OCI-M2 (cell line): ENCODE results near the gene ARHGDIG.

Experiments
- DNase-seq: peaks from one replicate; lab custom pipeline; 2025; ENCODE audit not compliant: unreplicated experiment; lab: John Stamatoyannopoulos, UW

The ARHGDIG gene

DNA sequence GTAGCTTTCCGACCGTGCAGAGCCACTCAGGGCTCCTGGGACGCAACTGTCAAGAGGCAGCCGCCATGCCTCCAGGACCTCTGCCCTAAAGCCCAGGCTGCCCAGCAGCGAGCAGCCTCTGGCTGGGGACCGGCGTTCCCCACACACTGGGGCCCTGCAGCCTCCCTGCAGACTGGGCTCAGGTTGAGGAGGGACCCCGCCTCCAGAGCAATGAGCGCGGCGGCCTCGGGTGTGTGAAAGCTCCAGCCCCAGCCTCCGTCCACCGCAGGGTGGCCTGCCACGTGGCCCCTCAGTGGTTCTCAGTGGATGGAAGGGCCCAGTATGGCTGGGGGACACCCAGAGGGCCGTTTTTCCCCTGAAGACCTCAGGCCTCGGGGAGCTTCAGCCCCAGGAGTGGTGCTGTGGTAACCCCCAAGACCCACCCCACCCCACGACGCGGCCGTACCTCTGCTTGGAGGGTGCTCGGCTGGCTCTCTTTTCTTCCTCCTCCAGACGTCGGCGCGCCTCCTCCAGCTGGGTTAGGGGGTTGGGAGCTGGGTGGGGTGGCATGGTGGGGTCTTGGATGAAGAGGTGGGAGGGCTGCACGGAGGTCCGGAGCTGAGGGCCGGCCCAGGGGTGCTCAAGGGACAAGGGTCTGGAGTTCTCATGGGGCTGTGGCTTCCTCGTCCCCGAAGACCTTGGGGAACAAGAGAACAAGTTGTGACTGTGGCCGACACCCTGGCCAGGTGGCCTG lies 12.8 kb downstream of the ARHGDIG start:
- DNase-seq, result no peak

DNA sequence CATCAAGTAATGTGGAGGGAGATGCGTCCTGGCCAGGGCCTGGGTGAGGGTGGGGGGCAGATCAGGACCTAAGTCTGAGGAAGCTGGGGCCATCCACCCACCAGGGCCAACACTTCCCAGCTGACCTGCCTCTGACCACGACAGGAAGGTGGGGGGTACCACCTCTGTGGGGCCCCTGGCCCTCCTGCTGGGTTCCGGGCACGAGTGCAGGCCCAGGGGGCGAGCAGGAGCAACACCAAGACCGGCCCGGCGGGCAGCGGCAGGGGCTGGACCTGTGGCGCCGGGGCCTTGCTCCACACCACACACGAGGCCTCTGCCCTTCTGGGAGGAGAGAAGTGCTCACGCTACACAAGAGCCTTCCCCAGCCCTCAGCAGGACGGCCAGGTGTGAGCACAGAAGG lies 15.9 kb downstream of the ARHGDIG start:
- DNase-seq, result no peak

DNA sequence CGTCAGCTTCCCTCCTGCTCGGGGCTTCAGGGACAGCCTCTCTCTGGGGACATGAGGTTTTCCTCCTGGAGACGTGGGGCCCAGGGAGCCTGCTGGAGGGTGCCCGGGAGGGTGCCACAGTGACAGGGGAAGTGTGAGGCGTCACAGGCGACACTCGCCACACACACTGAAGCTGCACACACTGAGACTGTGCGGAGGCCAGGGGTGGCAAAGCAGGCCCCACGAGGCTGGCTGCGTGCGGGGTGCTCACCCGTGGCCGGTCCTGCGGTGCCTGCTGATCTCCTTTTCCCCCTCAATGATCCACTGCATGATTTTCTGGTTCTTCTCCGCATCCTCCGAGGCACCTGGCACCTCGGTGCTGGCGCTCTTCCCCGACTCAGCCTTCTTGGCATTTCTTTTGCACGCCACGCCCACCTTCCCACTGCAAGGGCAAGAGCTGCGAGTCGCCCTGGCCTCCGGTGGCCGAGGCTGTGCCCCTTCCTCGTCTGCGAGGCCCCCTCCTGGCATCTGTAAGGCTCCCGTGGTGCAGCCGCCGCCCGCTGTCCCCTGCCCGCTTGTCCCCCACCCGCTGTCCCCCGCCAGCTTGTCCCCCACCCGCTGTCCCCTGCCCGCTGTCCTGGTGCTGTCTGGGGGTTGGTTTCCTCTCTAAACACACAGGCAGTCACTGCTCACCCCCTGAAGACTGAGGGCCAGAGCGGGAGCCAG lies 16.6 kb downstream of the ARHGDIG start:
- DNase-seq, result no peak

DNA sequence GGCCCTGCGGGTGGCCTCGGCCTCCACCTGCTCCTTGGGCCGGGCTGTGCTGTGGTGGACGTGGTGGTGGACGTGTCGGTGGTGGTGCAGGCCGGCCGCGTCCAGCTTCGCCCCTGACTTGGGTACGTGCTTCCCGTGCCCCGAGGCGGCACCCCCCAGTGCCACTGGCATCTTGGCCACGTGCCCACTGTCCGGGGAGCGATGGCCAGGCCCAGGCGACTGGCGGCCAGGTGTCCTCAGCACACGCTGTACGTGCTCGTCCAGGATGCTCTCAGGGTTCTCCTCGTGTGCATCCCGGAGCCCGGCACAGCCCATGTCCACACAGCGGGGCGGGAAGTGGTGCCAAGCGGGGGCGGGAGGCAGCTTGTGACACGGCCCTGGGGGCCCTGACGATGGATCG lies 17.4 kb downstream of the ARHGDIG start:
- no peak for DNase-seq

DNA sequence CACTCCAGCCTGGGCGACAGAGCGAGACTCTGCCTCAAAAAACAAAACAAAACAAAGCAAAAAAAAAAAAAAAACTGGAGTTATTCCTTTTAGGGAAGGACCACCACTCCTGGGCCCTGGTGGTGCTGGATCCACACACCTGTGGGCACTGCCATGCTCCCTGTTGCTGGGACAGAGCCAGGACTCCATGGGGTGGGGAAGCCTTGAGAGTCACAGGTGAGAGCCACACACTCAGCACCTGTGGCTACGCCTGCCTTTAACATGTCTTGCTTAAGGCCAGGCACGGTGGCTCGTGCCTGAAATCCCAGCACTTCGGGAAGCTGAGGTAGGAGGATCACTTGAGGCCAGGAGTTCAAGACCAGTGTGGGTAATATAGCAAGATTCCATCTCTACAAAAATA lies 20.8 kb downstream of the ARHGDIG start:
- DNase-seq, result no peak

DNA sequence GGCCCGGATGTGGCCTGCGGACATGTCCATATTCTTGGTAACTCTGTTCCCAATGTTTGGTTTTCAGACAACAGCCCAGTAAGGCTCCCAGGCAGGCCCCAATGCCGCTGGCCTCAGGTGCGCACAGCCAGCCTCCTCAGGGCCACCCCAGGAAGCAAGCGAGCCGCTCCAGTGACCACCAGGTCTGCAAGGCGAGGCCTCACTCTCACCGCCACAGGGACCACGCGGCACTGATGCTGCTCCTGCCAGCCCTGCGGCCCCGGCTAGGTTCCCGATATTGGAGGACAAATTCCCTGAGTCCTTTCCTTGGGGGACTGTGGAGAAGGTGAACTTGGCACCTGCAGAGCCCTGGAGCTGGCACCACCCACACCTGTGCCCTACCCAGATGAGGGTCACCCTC lies 21.6 kb downstream of the ARHGDIG start:
- no peak for DNase-seq

DNA sequence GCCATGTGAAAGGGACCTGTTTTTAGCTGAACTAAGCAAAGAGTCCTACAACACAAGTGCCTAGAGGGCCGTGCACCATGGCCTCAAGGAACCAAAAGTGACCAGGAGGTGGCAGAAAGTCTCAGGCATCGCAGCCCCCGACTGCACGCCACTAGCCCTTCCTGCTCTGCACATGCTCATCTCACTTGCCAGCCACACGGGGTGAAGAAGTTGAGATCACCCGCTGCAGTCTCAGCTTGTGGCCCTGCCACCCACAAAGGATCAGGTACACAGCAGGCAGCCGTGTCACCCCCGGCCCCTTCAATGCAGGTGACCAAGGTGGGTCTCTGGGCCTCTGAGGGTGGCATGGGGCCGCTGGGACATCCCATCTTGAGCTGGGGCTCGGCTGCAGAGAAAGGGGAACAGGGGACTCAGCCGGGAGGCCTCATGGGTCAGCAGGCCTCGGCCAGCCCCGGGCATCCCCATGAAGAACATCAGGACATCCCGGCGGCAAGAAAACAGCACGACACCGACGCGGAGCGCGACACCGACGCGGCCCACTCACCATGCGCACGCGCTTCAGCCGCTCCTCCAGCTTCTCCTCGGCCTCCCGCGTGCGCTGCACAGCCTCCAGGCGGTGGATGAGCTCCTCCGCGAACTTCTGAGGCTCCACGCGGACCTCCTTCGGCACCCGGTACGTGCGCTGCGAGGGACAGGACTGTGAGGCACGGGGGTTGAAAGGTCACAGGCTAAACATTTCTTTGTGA lies 23.5 kb downstream of the ARHGDIG start:
- DNase-seq, result no peak

DNA sequence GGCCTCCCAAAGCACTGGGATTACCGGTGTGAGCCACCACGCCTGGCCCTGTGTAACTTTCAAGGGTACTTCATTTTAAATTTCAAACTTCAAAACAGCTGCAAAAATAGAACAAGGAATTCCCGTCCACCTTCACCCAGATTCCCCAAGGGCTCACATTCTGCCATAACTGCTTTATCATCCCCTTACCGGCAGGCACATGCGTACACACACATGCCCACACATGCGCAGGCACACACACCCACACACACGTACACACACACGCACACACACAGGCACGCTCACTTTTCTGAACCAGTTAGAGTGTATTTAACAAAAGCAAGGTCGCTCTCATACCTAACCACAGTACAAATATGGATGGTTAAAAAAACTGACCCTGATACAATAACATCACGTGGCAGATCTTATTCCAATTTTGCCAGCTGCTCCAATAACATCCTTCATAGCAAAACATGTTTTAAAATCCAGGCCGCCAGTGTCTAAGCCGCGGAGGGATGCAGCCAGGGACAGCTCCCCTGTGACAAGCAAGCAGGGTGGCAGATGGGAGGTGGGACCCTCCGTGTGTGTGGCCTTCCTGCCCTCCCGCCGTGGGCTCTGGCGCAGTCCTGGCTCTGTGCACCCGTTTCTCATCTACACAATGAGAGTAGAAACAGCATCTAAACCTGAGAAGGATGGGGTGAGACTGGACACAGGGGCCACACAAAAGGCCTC lies 25.7 kb downstream of the ARHGDIG start:
- DNase-seq, result no peak

DNA sequence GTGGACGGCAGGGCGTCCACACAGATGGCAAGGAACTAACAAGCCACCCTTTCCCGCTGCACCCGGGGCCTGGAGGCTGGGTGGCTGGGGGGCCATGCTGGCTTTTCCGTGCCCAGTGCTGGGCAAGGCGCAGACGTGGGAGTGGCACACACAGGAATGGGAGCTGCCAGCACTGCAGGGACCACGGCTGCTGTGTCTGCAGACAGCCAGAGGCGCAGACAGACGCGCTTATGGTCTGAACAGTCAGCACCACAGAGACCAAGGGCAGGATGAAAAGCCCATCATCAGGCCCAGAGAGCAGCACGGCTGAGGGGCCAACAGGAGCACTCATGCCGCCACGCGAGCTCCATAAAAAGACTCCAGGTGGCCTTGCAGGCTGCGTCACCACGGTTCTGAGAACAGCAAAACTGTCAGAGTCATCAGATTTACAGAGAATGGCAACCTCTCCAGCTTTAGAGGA lies 26.6 kb downstream of the ARHGDIG start:
- DNase-seq, result no peak

DNA sequence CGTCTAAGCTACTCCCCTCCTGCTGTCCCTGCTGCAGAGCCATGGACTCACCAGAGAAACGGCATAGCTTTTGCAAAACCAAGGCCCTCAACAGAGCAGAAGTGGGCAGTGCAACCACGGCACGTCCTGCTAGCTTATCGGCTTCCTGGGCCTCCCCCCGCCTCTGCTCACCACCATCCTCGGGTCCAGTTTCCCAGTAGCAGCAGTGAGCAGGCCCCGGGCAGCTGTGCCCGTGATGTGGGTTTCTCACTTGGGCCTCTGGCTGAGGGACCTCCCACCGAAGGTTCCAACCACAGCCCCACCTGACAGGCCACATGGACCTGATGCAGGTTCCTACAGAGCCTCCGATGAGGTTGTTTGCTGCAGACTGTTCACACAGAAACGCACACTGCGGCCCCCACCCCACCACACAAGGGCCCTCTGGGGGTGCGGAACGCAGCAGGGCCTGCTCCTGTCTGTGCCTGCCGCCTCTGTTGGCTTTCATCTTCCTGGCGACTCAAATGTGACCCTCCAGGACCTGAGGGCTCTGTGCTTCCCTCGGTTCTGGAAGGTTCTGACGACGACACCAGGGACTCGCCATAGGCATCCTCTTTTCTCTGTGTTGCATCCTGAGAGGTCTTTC lies 27.4 kb downstream of the ARHGDIG start:
- DNase-seq, result no peak

DNA sequence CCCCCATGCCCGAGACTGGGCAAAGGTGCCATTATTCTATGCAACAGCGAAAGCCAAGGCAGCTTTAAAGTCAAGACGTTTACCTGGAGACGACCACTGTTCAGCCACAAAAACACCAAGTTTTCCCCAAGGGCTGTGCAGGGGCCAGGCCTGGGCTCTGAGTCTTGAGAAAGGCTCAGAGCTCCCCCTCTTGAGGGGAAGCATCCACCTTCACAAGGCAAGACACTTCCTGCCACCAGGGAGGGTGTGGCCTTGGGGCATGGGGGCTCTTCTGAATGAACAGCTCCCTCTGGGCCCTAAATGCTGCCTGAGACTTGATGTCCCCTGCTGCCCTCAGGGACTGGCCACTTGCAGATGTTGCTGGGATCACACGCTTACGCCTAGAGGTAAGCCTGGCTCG lies 29.1 kb downstream of the ARHGDIG start:
- no peak for DNase-seq

DNA sequence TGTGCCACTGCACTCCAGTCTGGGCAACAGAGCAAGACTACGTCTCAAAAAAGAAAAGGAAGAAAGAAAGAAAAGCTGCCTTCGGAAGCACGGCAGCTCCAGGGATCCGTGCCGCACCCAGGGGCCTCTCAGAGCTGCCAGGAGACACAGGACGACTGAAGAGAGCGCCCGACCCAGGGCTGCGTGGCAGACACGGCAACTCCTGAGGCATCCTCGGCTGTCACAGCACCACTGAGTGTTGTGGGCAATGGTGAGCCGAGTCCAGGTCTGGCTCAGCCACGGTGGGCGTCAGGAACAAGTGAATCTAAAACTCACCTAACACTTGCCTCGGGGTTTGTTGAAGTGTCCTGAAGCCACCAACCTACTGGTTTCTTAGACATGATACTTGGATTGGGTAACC lies 31.3 kb downstream of the ARHGDIG start:
- no peak for DNase-seq

DNA sequence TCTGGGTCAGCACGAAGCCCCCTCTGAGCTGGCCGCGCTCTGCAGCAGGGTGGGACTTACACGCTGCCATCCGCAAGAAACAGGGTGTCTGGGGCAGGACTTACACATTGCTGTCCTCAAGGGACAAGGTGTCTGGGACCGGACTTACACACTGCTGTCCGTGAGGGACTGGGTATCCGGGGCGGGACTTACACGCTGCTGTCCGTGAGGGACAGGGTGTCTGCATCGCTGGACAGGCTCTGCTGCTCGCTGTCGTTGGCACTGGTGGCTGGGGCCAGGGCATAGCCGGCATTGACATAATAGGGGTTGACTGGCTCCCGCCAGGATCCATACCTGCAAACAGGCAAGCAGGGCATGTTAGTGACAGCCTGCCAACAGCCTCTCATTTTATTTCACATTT lies 34.0 kb downstream of the ARHGDIG start:
- no peak for DNase-seq

DNA sequence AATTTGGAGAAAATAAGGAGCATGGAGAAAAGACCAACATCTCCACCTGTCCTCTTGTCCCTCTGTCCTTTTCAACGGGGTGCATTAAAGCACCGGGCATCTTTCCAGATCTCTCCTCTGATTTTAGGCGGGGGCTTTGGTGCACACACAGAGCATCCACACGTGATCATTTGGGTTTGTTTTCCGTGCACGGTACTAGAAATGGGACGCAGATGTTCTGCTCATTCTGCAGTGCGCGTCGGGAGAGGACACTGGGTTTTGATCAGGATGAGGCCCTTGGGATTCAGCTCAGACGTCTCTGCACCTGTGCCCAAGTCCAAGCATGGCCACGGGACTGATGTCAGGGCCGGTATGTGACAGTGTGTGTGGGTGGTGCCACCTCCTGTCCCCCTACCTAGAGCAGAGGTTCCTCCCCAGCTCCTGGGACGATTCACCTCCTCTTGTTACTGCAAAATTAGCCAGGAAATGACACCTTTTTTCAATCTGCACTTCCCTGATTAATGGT lies 34.5 kb downstream of the ARHGDIG start:
- DNase-seq, result no peak

DNA sequence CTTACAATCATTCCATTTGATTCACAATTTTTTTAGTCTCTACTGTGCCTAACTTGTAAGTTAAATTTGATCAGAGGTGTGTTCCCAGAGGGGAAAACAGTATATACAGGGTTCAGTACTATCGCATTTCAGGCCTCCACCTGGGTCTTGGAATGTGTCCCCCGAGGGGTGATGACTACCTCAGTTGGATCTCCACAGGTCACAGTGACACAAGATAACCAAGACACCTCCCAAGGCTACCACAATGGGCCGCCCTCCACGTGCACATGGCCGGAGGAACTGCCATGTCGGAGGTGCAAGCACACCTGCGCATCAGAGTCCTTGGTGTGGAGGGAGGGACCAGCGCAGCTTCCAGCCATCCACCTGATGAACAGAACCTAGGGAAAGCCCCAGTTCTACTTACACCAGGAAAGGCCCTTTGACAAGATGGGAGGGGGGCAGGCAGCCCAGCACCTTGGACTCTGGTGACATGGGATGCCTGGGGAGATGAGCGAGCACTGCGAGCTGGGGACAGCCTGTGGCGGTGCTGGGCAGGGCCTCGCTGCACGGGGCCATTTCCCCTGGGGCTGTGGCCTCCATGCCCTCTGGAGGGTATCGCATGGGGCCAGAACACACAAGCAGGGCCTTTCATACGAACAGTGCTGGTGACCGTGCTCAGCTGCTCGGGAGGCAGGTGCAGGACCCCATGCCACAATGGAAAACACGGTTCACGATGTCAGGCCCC lies 36.5 kb downstream of the ARHGDIG start:
- DNase-seq, result no peak

DNA sequence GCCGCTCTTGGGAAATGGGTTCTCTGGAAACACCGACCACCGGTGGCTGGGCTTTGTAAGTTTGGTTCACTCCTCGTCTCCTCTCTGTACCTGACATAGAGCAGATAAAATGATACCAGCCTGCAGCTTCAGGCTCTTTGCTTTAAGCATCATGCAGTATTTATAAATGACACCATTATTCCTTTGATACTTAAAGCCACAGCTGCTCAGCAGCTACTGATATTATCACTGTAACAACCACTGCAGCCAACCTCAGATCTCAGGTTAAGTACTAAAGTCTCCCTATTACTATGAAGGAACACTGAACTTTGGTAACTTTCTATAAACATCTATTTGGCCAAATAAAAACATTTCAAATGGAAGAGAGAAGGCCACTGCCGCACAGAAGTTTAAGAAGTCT lies 37.2 kb downstream of the ARHGDIG start:
- no peak for DNase-seq

DNA sequence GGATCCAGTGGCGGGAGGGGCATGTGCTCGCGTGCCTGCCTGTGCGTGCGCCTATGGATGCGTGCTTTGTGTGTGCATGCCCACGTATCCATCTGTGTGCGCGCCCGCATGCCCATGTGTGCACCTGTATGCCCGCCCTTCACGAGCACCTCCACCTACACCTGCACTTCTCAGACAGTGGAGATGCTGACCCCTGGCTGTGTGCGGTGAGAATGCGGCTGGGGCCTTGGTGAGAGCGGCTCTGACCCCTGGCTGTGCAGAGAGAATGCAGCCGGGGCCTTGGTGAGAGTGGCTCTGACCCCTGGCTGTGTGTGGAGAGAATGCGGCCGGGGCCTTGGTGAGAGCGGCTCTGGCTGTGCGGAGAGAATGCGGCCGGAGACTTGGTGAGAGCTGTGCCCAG lies 38.2 kb downstream of the ARHGDIG start:
- DNase-seq, result no peak

DNA sequence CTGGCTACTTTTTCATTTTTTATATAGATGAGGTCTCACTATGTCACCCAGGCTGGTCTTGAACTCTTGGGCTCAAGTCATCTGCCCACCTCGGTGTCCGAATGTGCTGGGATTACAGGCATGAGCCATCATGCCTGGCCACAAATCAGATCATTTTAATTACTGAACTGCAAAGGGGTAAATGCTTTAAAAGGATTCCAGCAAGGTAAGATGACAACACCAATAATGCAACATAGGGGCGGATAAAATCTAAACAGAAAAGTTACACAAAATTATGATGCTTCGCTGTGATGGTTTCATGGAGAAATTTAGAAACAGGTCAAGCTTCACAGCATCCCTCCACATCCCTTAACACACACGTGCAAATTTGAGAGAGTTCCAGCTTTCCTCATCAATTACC lies 39.8 kb downstream of the ARHGDIG start:
- DNase-seq, result no peak

DNA sequence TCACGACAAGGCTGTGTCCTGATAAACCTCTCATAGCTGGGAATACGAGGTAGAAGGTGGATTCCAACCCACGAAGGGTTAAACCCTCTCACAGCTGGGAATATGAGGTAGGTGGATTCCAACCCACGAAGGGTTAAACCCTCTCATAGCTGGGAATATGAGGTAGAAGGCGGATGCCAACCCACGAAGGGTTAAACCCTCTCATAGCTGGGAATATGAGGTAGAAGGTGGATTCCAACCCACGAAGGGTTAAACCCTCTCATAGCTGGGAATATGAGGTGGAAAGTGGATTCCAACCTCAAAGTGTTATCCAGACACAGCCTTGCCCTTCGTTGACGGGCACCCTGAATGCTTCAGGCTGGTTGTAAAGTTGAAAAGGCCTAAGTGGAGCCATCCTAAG lies 41.1 kb downstream of the ARHGDIG start:
- DNase-seq, result no peak

DNA sequence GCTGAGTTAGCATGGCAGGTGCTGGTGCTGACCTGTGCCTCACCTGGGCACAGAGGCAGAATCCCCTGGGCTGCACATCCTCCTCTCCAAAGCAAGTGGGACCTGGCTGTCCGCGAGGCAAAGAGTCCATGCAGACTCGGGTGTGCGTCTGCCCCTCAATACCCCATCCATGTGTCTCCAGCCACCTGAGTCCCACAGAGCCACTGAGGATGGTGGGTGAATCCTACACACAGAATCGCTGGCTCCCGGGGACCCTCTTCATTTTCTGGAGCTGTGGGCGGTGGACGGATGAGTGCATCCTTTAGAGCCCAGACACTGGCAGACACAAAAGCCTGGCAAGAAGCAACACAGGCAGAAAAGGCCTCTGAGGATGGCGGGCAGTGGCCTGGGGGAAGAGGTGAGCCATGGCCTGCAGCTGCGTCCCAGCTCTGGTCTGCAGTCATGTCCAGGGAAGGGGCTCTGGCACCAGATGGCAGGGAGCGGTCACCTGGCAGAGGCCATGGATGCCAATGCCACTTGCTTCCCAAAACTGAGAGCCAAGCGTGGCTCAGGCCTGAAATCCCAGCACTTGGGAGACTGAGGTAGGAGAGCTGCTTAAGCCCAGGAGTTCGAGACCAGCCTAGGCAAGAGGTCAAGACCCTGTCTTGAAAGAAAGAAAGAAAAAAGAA lies 42.2 kb downstream of the ARHGDIG start:
- DNase-seq, result no peak
